Gastrocnemius medialis (tissue), 4 donors: ENCODE results near the gene PGD.

Experiments
- POLR2A ChIP-seq, 2 donors: fragments of 450-650 bp; IDR thresholded peaks; one replicate each; pipeline ENCODE4 v1.6.1; 2017; ENCODE audit warnings: antibody characterized with exemption in 2 of 2, mild to moderate bottlenecking in 2 of 2, moderate library complexity in 2 of 2
- TF ChIP-seq, protein P1 (sequence below), 5 experiments: fragments of 450-650 bp in 3 of 5; fragments of 200-600 bp in 2 of 5; sonication (generic) in 2 of 5; IDR thresholded peaks in 4 of 5; conservative IDR thresholded peaks in 1 of 5; 1 replicate in 4 of 5; 2 replicates in 1 of 5; pipeline ENCODE4 v1.5.1; 2016 to 2019; ENCODE audit warnings: antibody characterized with exemption in 5 of 5, mild to moderate bottlenecking in 3 of 5, moderate library complexity in 3 of 5

DNA sequence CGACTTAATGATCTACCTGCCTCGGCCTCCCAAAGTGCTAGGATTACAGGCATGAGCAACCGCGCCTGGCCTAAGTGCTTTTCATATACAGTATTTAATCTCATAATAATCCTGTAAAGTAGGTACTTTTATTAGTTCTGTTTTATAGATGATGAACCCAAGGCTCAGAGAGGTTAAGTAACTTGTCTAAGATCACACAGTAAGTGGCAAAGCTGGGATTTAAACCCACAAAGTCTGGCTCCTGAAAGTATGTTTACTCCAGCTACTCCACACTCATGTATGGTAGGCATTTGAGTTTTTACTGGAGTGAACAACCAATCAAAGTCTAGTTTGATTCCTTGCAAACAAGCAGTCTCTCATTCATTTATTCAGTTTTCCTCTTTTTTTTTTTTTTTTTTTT, 71.2 kb downstream of the PGD start:
- TF ChIP-seq, protein P1, sequence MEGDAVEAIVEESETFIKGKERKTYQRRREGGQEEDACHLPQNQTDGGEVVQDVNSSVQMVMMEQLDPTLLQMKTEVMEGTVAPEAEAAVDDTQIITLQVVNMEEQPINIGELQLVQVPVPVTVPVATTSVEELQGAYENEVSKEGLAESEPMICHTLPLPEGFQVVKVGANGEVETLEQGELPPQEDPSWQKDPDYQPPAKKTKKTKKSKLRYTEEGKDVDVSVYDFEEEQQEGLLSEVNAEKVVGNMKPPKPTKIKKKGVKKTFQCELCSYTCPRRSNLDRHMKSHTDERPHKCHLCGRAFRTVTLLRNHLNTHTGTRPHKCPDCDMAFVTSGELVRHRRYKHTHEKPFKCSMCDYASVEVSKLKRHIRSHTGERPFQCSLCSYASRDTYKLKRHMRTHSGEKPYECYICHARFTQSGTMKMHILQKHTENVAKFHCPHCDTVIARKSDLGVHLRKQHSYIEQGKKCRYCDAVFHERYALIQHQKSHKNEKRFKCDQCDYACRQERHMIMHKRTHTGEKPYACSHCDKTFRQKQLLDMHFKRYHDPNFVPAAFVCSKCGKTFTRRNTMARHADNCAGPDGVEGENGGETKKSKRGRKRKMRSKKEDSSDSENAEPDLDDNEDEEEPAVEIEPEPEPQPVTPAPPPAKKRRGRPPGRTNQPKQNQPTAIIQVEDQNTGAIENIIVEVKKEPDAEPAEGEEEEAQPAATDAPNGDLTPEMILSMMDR (IDR thresholded peaks at IDR 0.05 in 4 of 5, conservative IDR thresholded peaks at IDR 0.05 in 1 of 5), result no peak
- no peak for TF ChIP-seq POLR2A (IDR thresholded peaks at IDR 0.05)
